OCI-LY3 (cell line): ENCODE data around the gene FNDC10.

Source experiments
- EZH2phosphoT487 ChIP-seq: fragments of 200-600 bp; shearing (Covaris generic); IDR thresholded peaks from 2 replicates; pipeline ENCODE4 v1.6.1; 2018; ENCODE audit warnings: antibody characterized with exemption, mixed run types, low read depth
- TF ChIP-seq, protein P1 (sequence below): fragments of 200-600, 300-600 bp; sonication (generic); IDR thresholded peaks from 2 replicates; pipeline ENCODE4 v1.5.1; 2014; ENCODE audit warnings: antibody characterized with exemption, low read length, low read depth

- TF ChIP-seq, protein P1, sequence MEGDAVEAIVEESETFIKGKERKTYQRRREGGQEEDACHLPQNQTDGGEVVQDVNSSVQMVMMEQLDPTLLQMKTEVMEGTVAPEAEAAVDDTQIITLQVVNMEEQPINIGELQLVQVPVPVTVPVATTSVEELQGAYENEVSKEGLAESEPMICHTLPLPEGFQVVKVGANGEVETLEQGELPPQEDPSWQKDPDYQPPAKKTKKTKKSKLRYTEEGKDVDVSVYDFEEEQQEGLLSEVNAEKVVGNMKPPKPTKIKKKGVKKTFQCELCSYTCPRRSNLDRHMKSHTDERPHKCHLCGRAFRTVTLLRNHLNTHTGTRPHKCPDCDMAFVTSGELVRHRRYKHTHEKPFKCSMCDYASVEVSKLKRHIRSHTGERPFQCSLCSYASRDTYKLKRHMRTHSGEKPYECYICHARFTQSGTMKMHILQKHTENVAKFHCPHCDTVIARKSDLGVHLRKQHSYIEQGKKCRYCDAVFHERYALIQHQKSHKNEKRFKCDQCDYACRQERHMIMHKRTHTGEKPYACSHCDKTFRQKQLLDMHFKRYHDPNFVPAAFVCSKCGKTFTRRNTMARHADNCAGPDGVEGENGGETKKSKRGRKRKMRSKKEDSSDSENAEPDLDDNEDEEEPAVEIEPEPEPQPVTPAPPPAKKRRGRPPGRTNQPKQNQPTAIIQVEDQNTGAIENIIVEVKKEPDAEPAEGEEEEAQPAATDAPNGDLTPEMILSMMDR = no peak
- no peak for TF ChIP-seq EZH2phosphoT487
Observed at GRCh38 chr1:1599935-1600860, at the start of gene FNDC10.
